ENCODE data around the gene COMMD9.
"Not testable (repeated sequence)": the region's sequence is repeated elsewhere in the genome, so short reads cannot be mapped to it uniquely, and the experiment has no call there.

Gene COMMD9

GRCh38 chr11:36289226-36289852, at the start of gene COMMD9:
TSS of gene COMMD9 (minus strand) at chr11:36289424. CDS start at chr11:36289412, 12 bp downstream.
- DNase-seq, result peak; percentile 92

- DNase-seq, result no peak
Measured at GRCh38 chr11:36333897-36334296, 44.7 kb upstream of the COMMD9 start.

- no peak for DNase-seq
Measured at GRCh38 chr11:36333468-36333867, 44.2 kb upstream of the COMMD9 start.

- no peak for DNase-seq
Measured at GRCh38 chr11:36330411-36330810, 41.2 kb upstream of the COMMD9 start.

GRCh38 chr11:36328966-36329673, 39.9 kb upstream of the COMMD9 start:
- no peak for DNase-seq

- no peak for DNase-seq
Measured at GRCh38 chr11:36326524-36327419, 37.5 kb upstream of the COMMD9 start.

- not testable (repeated sequence) for DNase-seq
Measured at GRCh38 chr11:36325403-36325802, 36.2 kb upstream of the COMMD9 start.

- DNase-seq, result not testable (repeated sequence)
Measured at GRCh38 chr11:36324956-36325355, 35.7 kb upstream of the COMMD9 start.

- no peak for DNase-seq
Measured at GRCh38 chr11:36317992-36318391, 28.8 kb upstream of the COMMD9 start.

- no peak for DNase-seq
Measured at GRCh38 chr11:36316049-36316448, 26.8 kb upstream of the COMMD9 start.

GRCh38 chr11:36314434-36314767, 25.2 kb upstream of the COMMD9 start:
- no peak for DNase-seq

GRCh38 chr11:36313750-36314433, 24.7 kb upstream of the COMMD9 start:
- no peak for DNase-seq

GRCh38 chr11:36312611-36313472, 23.6 kb upstream of the COMMD9 start:
- no peak for DNase-seq

- DNase-seq, result no peak
Measured at GRCh38 chr11:36311926-36312595, 22.8 kb upstream of the COMMD9 start.

GRCh38 chr11:36309779-36310178, 20.6 kb upstream of the COMMD9 start:
- DNase-seq, result no peak

GRCh38 chr11:36308577-36308976, 19.4 kb upstream of the COMMD9 start:
- DNase-seq, result no peak

- no peak for DNase-seq
Measured at GRCh38 chr11:36306888-36307287, 17.7 kb upstream of the COMMD9 start.

- no peak for DNase-seq
Measured at GRCh38 chr11:36305047-36305446, 15.8 kb upstream of the COMMD9 start.

GRCh38 chr11:36304351-36304750, 15.1 kb upstream of the COMMD9 start:
- DNase-seq, result no peak

- no peak for DNase-seq
Measured at GRCh38 chr11:36300650-36301049, 11.4 kb upstream of the COMMD9 start.

- no peak for DNase-seq
Measured at GRCh38 chr11:36296884-36297543, 7.8 kb upstream of the COMMD9 start.
